GM23338 (cell line): ENCODE data around the gene CMSS1. TPM values are rescaled to one million over a fixed set of nuclear protein-coding genes. Genes with fewer than 3 reads are reported as not detected.

Experiments
- ATAC-seq: fragments of 200-7000 bp; cut with Tn5 transposase; 3 replicates; pipeline ENCODE4 v1.9.1; 2020
- DNase-seq: peaks from one replicate; pipeline ENCODE4 v3.0.0-alpha.2; 2015; ENCODE audit warnings: low spot score
- H2AFZ ChIP-seq: fragments of 200-600 bp; sonication (generic); 2 replicates; pipeline ENCODE4 v1.8.0; 2016; ENCODE audit warnings: antibody characterized with exemption, mild to moderate bottlenecking, moderate library complexity
- H3F3A ChIP-seq: fragments of 200-600 bp; sonication (generic); replicated peaks from 2 replicates; pipeline ENCODE4 v1.8.0; 2017; ENCODE audit warnings: antibody characterized with exemption, mixed run types, low read depth
- H3K27ac ChIP-seq: fragments of 200-600 bp; sonication (generic); 2 replicates; pipeline ENCODE4 v1.6.1; 2016; ENCODE audit warnings: low read depth
- H3K27me3 ChIP-seq: fragments of 200-600 bp; sonication (generic); 2 replicates; pipeline ENCODE4 v1.8.0; 2016; ENCODE audit warnings: mild to moderate bottlenecking, mixed run types, moderate library complexity; ENCODE audit not compliant: insufficient read depth
- H3K36me3 ChIP-seq: fragments of 200-600 bp; sonication (generic); 2 replicates; pipeline ENCODE4 v1.8.0; 2016; ENCODE audit warnings: mild to moderate bottlenecking; ENCODE audit not compliant: insufficient read depth
- H3K4me1 ChIP-seq: fragments of 200-600 bp; sonication (generic); 2 replicates; pipeline ENCODE4 v1.8.0; 2016; ENCODE audit warnings: mild to moderate bottlenecking, moderate library complexity; ENCODE audit not compliant: insufficient read depth
- H3K4me2 ChIP-seq: fragments of 200-600 bp; sonication (generic); 2 replicates; pipeline ENCODE4 v1.7.1; 2017; ENCODE audit warnings: mixed run types
- H3K4me3 ChIP-seq: fragments of 200-600 bp; sonication (generic); 2 replicates; pipeline ENCODE4 v1.6.1; 2016; ENCODE audit warnings: mixed run types
- H3K79me2 ChIP-seq: fragments of 200-600 bp; sonication (generic); replicated peaks from 2 replicates; pipeline ENCODE4 v1.8.0; 2017; ENCODE audit warnings: mild to moderate bottlenecking; ENCODE audit not compliant: insufficient read depth
- H3K9me2 ChIP-seq: fragments of 200-600 bp; sonication (generic); 2 replicates; pipeline ENCODE4 v1.8.0; 2017; ENCODE audit not compliant: insufficient read depth
- H4K20me1 ChIP-seq: fragments of 200-600 bp; sonication (generic); replicated peaks from 2 replicates; pipeline ENCODE4 v1.8.0; 2017; ENCODE audit warnings: mild to moderate bottlenecking; ENCODE audit not compliant: insufficient read depth
- H3K27ac Mint-ChIP-seq: 2 replicates; pipeline ENCODE4 v1.8.0; 2020; ENCODE audit warnings: inconsistent platforms, mild to moderate bottlenecking, moderate library complexity, mixed read lengths
- H3K27me3 Mint-ChIP-seq: 3 replicates; pipeline ENCODE4 v1.8.0; 2022; ENCODE audit warnings: low read depth, mild to moderate bottlenecking, moderate library complexity, mixed read lengths, inconsistent platforms; ENCODE audit not compliant: insufficient read depth, poor library complexity
- H3K36me3 Mint-ChIP-seq: 3 replicates; pipeline ENCODE4 v1.8.0; 2021; ENCODE audit warnings: low read depth, mild to moderate bottlenecking, inconsistent platforms, moderate library complexity, mixed read lengths
- H3K4me1 Mint-ChIP-seq: 3 replicates; pipeline ENCODE4 v1.8.0; 2020; ENCODE audit warnings: mild to moderate bottlenecking, inconsistent platforms, mixed read lengths
- H3K4me3 Mint-ChIP-seq: 3 replicates; pipeline ENCODE4 v1.8.0; 2021; ENCODE audit warnings: moderate library complexity, mild to moderate bottlenecking, inconsistent platforms, mixed read lengths
- H3K9me3 Mint-ChIP-seq: 3 replicates; pipeline ENCODE4 v1.8.0; 2020; ENCODE audit warnings: moderate library complexity, mild to moderate bottlenecking, inconsistent platforms, mixed read lengths
- CREB1 ChIP-seq: fragments of 250-450 bp; sonication (Bioruptor Pico); IDR thresholded peaks from 2 replicates; pipeline ENCODE4 v1.5.0; 2020; ENCODE audit warnings: low read depth, mild to moderate bottlenecking, moderate library complexity
- CTCF ChIP-seq, 2 experiments: fragments of 200-600 bp in 1 of 2; sonication (generic) in 1 of 2; conservative IDR thresholded peaks; 2 replicates each; pipeline versions ENCODE4 v1.5.1 to v1.6.1; 2016 to 2017; ENCODE audit warnings: antibody characterized with exemption in 2 of 2, low read depth in 2 of 2, mild to moderate bottlenecking in 2 of 2, moderate library complexity in 1 of 2
- ETS1 ChIP-seq: IDR thresholded peaks from 2 replicates; pipeline ENCODE4 v1.6.1; 2016; ENCODE audit warnings: antibody characterized with exemption
- EZH2 ChIP-seq: fragments of 200-600 bp; sonication (generic); IDR thresholded peaks from one replicate; pipeline ENCODE4 v1.8.0; 2017; ENCODE audit warnings: antibody characterized with exemption, mild to moderate bottlenecking, low read depth; ENCODE audit not compliant: unreplicated experiment
- EZH2phosphoT487 ChIP-seq: fragments of 200-600 bp; sonication (generic); IDR thresholded peaks from one replicate; pipeline ENCODE4 v1.8.1; 2018; ENCODE audit warnings: antibody characterized with exemption; ENCODE audit not compliant: unreplicated experiment
- JUNB ChIP-seq: IDR thresholded peaks from one replicate; pipeline ENCODE4 v1.6.1; 2016; ENCODE audit warnings: antibody characterized with exemption; ENCODE audit not compliant: unreplicated experiment
- NANOG ChIP-seq: IDR thresholded peaks from 2 replicates; pipeline ENCODE4 v1.6.1; 2016; ENCODE audit warnings: antibody characterized with exemption, borderline replicate concordance
- POLR2AphosphoS5 ChIP-seq: IDR thresholded peaks from 2 replicates; pipeline ENCODE4 v1.6.1; 2016; ENCODE audit warnings: antibody characterized with exemption, low read depth
- STAT1 ChIP-seq: IDR thresholded peaks from one replicate; pipeline ENCODE4 v1.6.1; 2016; ENCODE audit warnings: antibody characterized with exemption; ENCODE audit not compliant: unreplicated experiment
- ZNF114 ChIP-seq: fragments of 250-450 bp; sonication (Bioruptor Pico); IDR thresholded peaks from 2 replicates; pipeline ENCODE4 v1.5.0; 2020; ENCODE audit warnings: mild to moderate bottlenecking, moderate library complexity
- ZNF331 ChIP-seq: fragments of 250-450 bp; sonication (Bioruptor Pico); IDR thresholded peaks from 2 replicates; pipeline ENCODE4 v1.5.0; 2020; ENCODE audit warnings: low read depth, mild to moderate bottlenecking, moderate library complexity
- ZNF462 ChIP-seq: fragments of 250-450 bp; sonication (Bioruptor Pico); IDR thresholded peaks from 2 replicates; pipeline ENCODE4 v1.5.0; 2020; ENCODE audit warnings: mild to moderate bottlenecking, moderate library complexity
- polyA plus RNA-seq: library from polyadenylated mRNA; unstranded; fragments of >200 nt; fragmentation: Nextera tagmentation; extraction: Ambion mirVana; gene quantifications from 2 replicates; pipeline ENCODE4 v1.2.1, GENCODE V29; 2016
- total RNA-seq: library from RNA; depleted of rRNA; stranded (reverse); fragments of >200 nt; shearing (Covaris generic); gene quantifications from 2 replicates; pipeline ENCODE4 v1.2.3, GENCODE V29; 2014

Gene CMSS1
- total and polyA plus RNA-seq, 2 experiments from 2014 or later, result 39.4 to 187 TPM

- no peak for TF ChIP-seq ZNF462
- no peak for TF ChIP-seq NANOG
- no peak for TF ChIP-seq EZH2
- no peak for TF ChIP-seq ETS1
- no peak for TF ChIP-seq ZNF114 (CRISPR knock-in tag)
- no peak for TF ChIP-seq CREB1 (CRISPR knock-in tag)
Observed at GRCh38 chr3:99899603-99900002, 81.9 kb downstream of the CMSS1 start (continued).

GRCh38 chr3:99900248-99900647 lies 82.6 kb downstream of the CMSS1 start:
- Histone ChIP-seq H2AFZ (no peak overlapping the region), H3K27me3 (no peaks in the 10 kb centered on the region), H4K20me1 (no peaks in the 10 kb centered on the region), H3K4me1 (peaks cover 20% of the 10 kb centered on the region), H3K9me2 (no peaks in the 10 kb centered on the region), H3K27ac (no peak overlapping the region), H3K79me2 (peaks cover 16% of the 10 kb centered on the region), H3F3A (no peaks in the 10 kb centered on the region), H3K36me3 (no peaks in the 10 kb centered on the region), H3K4me2 (no peak overlapping the region), H3K4me3 (no peak overlapping the region)
- Mint-ChIP-seq H3K36me3 (no peaks in the 10 kb centered on the region), H3K4me1 (peaks cover 40% of the 10 kb centered on the region), H3K9me3 (no peaks in the 10 kb centered on the region), H3K27me3 (no peaks in the 10 kb centered on the region), H3K4me3 (no peak overlapping the region), H3K27ac (peak overlapping the region; percentile 51; the same call in 1 of the 2 replicates)
- ATAC-seq, result no peak
- no peak for DNase-seq
- TF ChIP-seq ZNF114 (CRISPR knock-in tag), result no peak
- TF ChIP-seq ETS1, result no peak
- no peak for TF ChIP-seq EZH2phosphoT487
- TF ChIP-seq STAT1, result no peak
- TF ChIP-seq NANOG, result no peak
- TF ChIP-seq ZNF331 (CRISPR knock-in tag), result no peak
- no peak for TF ChIP-seq JUNB
- no peak for TF ChIP-seq EZH2
- TF ChIP-seq CREB1 (CRISPR knock-in tag), result no peak
- TF ChIP-seq CTCF (conservative IDR thresholded peaks at IDR 0.05; ENCODE audit: low read depth in 2 of 2), result no peak
- TF ChIP-seq POLR2AphosphoS5, result no peak
